ENCODE results near the gene COL4A6.

The COL4A6 gene

GRCh38 chrX:108298165-108298602, 140.0 kb downstream of the COL4A6 start:
- Histone ChIP-seq H2AFZ (no peak overlapping the region), H3K4me2 (ENCODE audit: low read length) (no peak overlapping the region), H3K9ac (no peak overlapping the region), H3K9me3 (ENCODE audit: control insufficient read depth, low read length) (no peaks in the 10 kb centered on the region), H3K4me1 (peaks cover 5% of the 10 kb centered on the region), H3K4me3 (ENCODE audit: low read depth, low read length) (no peak overlapping the region), H3K27ac (no peak overlapping the region), H3K79me2 (no peaks in the 10 kb centered on the region), H3K27me3 (ENCODE audit: control insufficient read depth, insufficient read depth, low read length) (no peaks in the 10 kb centered on the region), H3K36me3 (ENCODE audit: control insufficient read depth, insufficient read depth, low read length) (no peaks in the 10 kb centered on the region)
- TF ChIP-seq CTCF (IDR thresholded peaks at IDR 0.05), result no peak

DNA sequence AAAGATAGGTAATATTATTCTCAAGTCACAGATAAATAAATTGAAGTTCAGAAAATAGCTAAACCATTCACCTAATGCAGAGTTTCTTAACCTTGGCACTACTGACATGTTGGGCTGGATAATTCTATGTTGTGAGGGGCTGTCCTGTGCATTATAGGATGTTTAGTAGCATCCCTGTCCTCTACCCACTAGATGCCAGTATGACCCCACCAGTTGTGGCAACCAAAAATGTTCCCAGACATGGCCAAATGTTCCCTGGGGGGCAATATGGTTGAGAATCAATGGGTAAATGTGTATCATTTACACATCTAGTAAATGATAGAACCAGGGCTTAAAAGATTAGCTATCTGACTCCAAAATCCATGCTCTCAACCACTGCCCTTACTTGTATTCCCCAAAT, 140.9 kb downstream of the COL4A6 start:
- Histone ChIP-seq H3K27me3 (ENCODE audit: control insufficient read depth, insufficient read depth, low read length) (no peaks in the 10 kb centered on the region), H3K9me3 (ENCODE audit: control insufficient read depth, low read length) (no peaks in the 10 kb centered on the region), H3K27ac (no peak overlapping the region), H3K9ac (no peak overlapping the region), H3K4me2 (ENCODE audit: low read length) (no peak overlapping the region), H3K4me1 (peaks cover 5% of the 10 kb centered on the region), H3K36me3 (ENCODE audit: control insufficient read depth, insufficient read depth, low read length) (no peaks in the 10 kb centered on the region), H3K4me3 (ENCODE audit: low read depth, low read length) (no peak overlapping the region), H3K79me2 (no peaks in the 10 kb centered on the region), H2AFZ (no peak overlapping the region)
- no peak for TF ChIP-seq CTCF (IDR thresholded peaks at IDR 0.05)

GRCh38 chrX:108292053-108292452, 146.2 kb downstream of the COL4A6 start:
- Histone ChIP-seq H3K9ac (no peak overlapping the region), H3K36me3 (ENCODE audit: control insufficient read depth, insufficient read depth, low read length) (no peaks in the 10 kb centered on the region), H3K4me2 (ENCODE audit: low read length) (no peak overlapping the region), H3K79me2 (no peaks in the 10 kb centered on the region), H3K4me3 (ENCODE audit: low read depth, low read length) (no peak overlapping the region), H2AFZ (no peak overlapping the region), H3K27ac (no peak overlapping the region), H3K9me3 (ENCODE audit: control insufficient read depth, low read length) (no peaks in the 10 kb centered on the region), H3K27me3 (ENCODE audit: control insufficient read depth, insufficient read depth, low read length) (no peaks in the 10 kb centered on the region), H3K4me1 (no peaks in the 10 kb centered on the region)
- TF ChIP-seq CTCF (IDR thresholded peaks at IDR 0.05), result no peak

GRCh38 chrX:108285918-108286317, 152.3 kb downstream of the COL4A6 start:
- Histone ChIP-seq H3K9me3 (ENCODE audit: control insufficient read depth, low read length) (no peaks in the 10 kb centered on the region), H3K27ac (no peak overlapping the region), H3K4me3 (ENCODE audit: low read depth, low read length) (no peak overlapping the region), H3K79me2 (no peaks in the 10 kb centered on the region), H2AFZ (no peak overlapping the region), H3K4me2 (ENCODE audit: low read length) (no peak overlapping the region), H3K4me1 (no peaks in the 10 kb centered on the region), H3K9ac (no peak overlapping the region), H3K27me3 (ENCODE audit: control insufficient read depth, insufficient read depth, low read length) (no peaks in the 10 kb centered on the region), H3K36me3 (ENCODE audit: control insufficient read depth, insufficient read depth, low read length) (no peaks in the 10 kb centered on the region)
- no peak for TF ChIP-seq CTCF (IDR thresholded peaks at IDR 0.05)

DNA sequence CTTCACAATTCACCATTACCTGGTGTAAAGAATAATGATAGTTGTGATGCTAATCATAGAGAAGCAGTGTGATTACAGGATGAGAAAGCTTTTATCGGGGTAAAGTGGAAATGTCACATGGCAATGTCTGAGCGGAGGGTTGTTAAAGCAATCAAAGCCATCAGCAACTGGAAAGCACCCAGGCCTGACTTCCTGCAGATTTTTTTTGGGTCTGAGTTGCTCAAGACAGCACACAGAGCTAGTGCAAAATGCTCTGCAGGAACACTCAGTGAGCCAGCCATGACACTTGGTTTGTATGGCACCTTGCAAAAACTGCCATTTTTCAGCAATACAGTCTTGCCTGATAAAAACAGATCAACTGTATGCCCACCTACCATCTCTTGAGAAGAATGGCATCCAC, 152.9 kb downstream of the COL4A6 start:
- no peak overlapping the region for H3K27ac ChIP-seq
- no peaks in the 10 kb centered on the region for H3K79me2 ChIP-seq
- no peak for TF ChIP-seq CTCF (IDR thresholded peaks at IDR 0.05)
- no peaks in the 10 kb centered on the region for H3K27me3 ChIP-seq (ENCODE audit: control insufficient read depth, insufficient read depth, low read length)
- no peak overlapping the region for H3K9ac ChIP-seq
- no peak overlapping the region for H2AFZ ChIP-seq
- no peaks in the 10 kb centered on the region for H3K9me3 ChIP-seq (ENCODE audit: control insufficient read depth, low read length)
- H3K36me3 ChIP-seq (ENCODE audit: control insufficient read depth, insufficient read depth, low read length), result no peaks in the 10 kb centered on the region
- H3K4me3 ChIP-seq (ENCODE audit: low read depth, low read length), result no peak overlapping the region
- H3K4me1 ChIP-seq, result no peaks in the 10 kb centered on the region
- H3K4me2 ChIP-seq (ENCODE audit: low read length), result no peak overlapping the region
